Neural cell (in vitro differentiated cells): ENCODE measurements around the gene SMU1. TPM values are rescaled to one million over a fixed set of nuclear protein-coding genes. Genes with fewer than 3 reads are reported as not detected.

Source experiments
- H2AFZ ChIP-seq: fragments of 200-600, 300-800 bp; sonication (generic), shearing (Covaris generic); 2 replicates; pipeline ENCODE4 v1.6.0; 2014; ENCODE audit warnings: low read depth, mild to moderate bottlenecking, antibody characterized with exemption, low read length, moderate library complexity
- H3F3A ChIP-seq: fragments of 200-600 bp; shearing (Covaris generic); 2 replicates; pipeline ENCODE4 v1.6.1; 2016; ENCODE audit warnings: mild to moderate bottlenecking, moderate library complexity, mixed read lengths, antibody characterized with exemption, low read length; ENCODE audit not compliant: insufficient read depth, poor library complexity, severe bottlenecking
- H3K27ac ChIP-seq: fragments of 200-600, 300-800 bp; sonication (generic), shearing (Covaris generic); 2 replicates; pipeline ENCODE4 v1.5.1; 2014; ENCODE audit warnings: mild to moderate bottlenecking, low read length, moderate library complexity
- H3K27me3 ChIP-seq: fragments of 300-800, 200-600 bp; sonication (generic), shearing (Covaris generic); 2 replicates; pipeline ENCODE4 v1.6.0; 2014; ENCODE audit warnings: mild to moderate bottlenecking, low read depth, low read length, moderate library complexity; ENCODE audit not compliant: insufficient read depth
- H3K36me3 ChIP-seq: fragments of 300-800, 200-600 bp; sonication (generic), shearing (Covaris generic); 2 replicates; pipeline ENCODE4 v1.5.1; 2014; ENCODE audit warnings: mild to moderate bottlenecking, antibody characterized with exemption, low read length, moderate library complexity; ENCODE audit not compliant: insufficient read depth
- H3K4me2 ChIP-seq: fragments of 300-800, 200-600 bp; sonication (generic), shearing (Covaris generic); 2 replicates; pipeline ENCODE4 v1.6.0; 2014; ENCODE audit warnings: mild to moderate bottlenecking, low read length
- H3K4me3 ChIP-seq: fragments of 300-800, 200-600 bp; sonication (generic), shearing (Covaris generic); 2 replicates; pipeline ENCODE4 v1.5.1; 2014; ENCODE audit warnings: mild to moderate bottlenecking, low read length, moderate library complexity
- H3K79me2 ChIP-seq: fragments of 200-600 bp; shearing (Covaris generic); replicated peaks from 2 replicates; pipeline ENCODE4 v1.6.0; 2014; ENCODE audit warnings: mild to moderate bottlenecking, low read length, moderate library complexity; ENCODE audit not compliant: insufficient read depth
- H3K9ac ChIP-seq: fragments of 300-800, 200-600 bp; sonication (generic), shearing (Covaris generic); 2 replicates; pipeline ENCODE4 v1.6.1; 2016; ENCODE audit warnings: mild to moderate bottlenecking, low read length, mixed read lengths
- H3K9me2 ChIP-seq: fragments of 200-600 bp; shearing (Covaris generic); 2 replicates; pipeline ENCODE4 v1.6.1; 2016; ENCODE audit warnings: mild to moderate bottlenecking, low read length, mixed read lengths; ENCODE audit not compliant: insufficient read depth
- H3K9me3 ChIP-seq: fragments of 200-600, 300-800 bp; sonication (generic), shearing (Covaris generic); 2 replicates; pipeline ENCODE4 v1.6.1; 2016; ENCODE audit warnings: mild to moderate bottlenecking, mixed run types, low read length, moderate library complexity, mixed read lengths
- H4K20me1 ChIP-seq: fragments of 200-600 bp; shearing (Covaris generic); 2 replicates; pipeline ENCODE4 v1.6.1; 2016; ENCODE audit warnings: mild to moderate bottlenecking, mixed run types; ENCODE audit not compliant: insufficient read depth
- CTCF ChIP-seq: fragments of 450-650 bp; IDR thresholded peaks from 2 replicates; pipeline ENCODE4 v1.5.1; 2014; ENCODE audit warnings: antibody characterized with exemption, mild to moderate bottlenecking, moderate library complexity; ENCODE audit not compliant: poor library complexity, severe bottlenecking
- EP300 ChIP-seq: fragments of 450-650 bp; conservative IDR thresholded peaks from 2 replicates; pipeline ENCODE4 v1.6.1; 2014; ENCODE audit warnings: antibody characterized with exemption, mild to moderate bottlenecking, moderate library complexity; ENCODE audit not compliant: poor library complexity, severe bottlenecking
- EZH2 ChIP-seq: fragments of 200-600, 300-800 bp; shearing (Covaris generic), sonication (generic); IDR thresholded peaks from 2 replicates; pipeline ENCODE4 v1.6.1; 2014; ENCODE audit warnings: antibody characterized with exemption, low read length, borderline replicate concordance, mild to moderate bottlenecking; ENCODE audit not compliant: insufficient read depth, poor library complexity, severe bottlenecking
- MXI1 ChIP-seq: fragments of 450-650 bp; conservative IDR thresholded peaks from 2 replicates; pipeline ENCODE4 v1.6.1; 2014; ENCODE audit warnings: antibody characterized with exemption, mild to moderate bottlenecking; ENCODE audit not compliant: poor library complexity, severe bottlenecking
- POLR2AphosphoS5 ChIP-seq: IDR thresholded peaks from 2 replicates; pipeline ENCODE4 v1.6.1; 2012
- RAD21 ChIP-seq: fragments of 450-650 bp; conservative IDR thresholded peaks from 2 replicates; pipeline ENCODE4 v1.6.1; 2014; ENCODE audit warnings: antibody characterized with exemption, mild to moderate bottlenecking, moderate library complexity
- SMC3 ChIP-seq: fragments of 450-650 bp; conservative IDR thresholded peaks from 2 replicates; pipeline ENCODE4 v1.6.1; 2014; ENCODE audit warnings: antibody characterized with exemption, mild to moderate bottlenecking, moderate library complexity; ENCODE audit not compliant: poor library complexity
- TAF1 ChIP-seq: IDR thresholded peaks from 2 replicates; pipeline ENCODE4 v1.6.1; 2012; ENCODE audit warnings: low read depth
- polyA plus RNA-seq: library from polyadenylated mRNA; depleted of rRNA; stranded (reverse); fragments of >200 nt; gene quantifications from 2 replicates; pipeline ENCODE4 v1.2.3, GENCODE V29; 2014
- TF ChIP-seq, protein P1 (sequence below): IDR thresholded peaks from 2 replicates; pipeline ENCODE4 v1.6.1; 2012; ENCODE audit warnings: borderline replicate concordance

SMU1 gene
- polyA plus RNA-seq, 1 donor from 2014 or later, result 27.4 TPM

- H3K27ac ChIP-seq, result no peak overlapping the region
- H3K4me3 ChIP-seq, result no peak overlapping the region
- H3K9me3 ChIP-seq, result no peaks in the 10 kb centered on the region
- no peaks in the 10 kb centered on the region for H3F3A ChIP-seq
- H3K9ac ChIP-seq, result no peak overlapping the region
- H3K4me2 ChIP-seq, result no peak overlapping the region
- no peaks in the 10 kb centered on the region for H3K27me3 ChIP-seq
- no peaks in the 10 kb centered on the region for H4K20me1 ChIP-seq
- no peaks in the 10 kb centered on the region for H3K36me3 ChIP-seq
- H3K79me2 ChIP-seq, result no peaks in the 10 kb centered on the region
- H3K9me2 ChIP-seq, result no peaks in the 10 kb centered on the region
- TF ChIP-seq MXI1 (no peak), POLR2AphosphoS5 (no peak), SMC3 (no peak), EP300 (no peak), EZH2 (no peak), CTCF (no peak), TAF1 (no peak), RAD21 (no peak)
- TF ChIP-seq, protein P1, sequence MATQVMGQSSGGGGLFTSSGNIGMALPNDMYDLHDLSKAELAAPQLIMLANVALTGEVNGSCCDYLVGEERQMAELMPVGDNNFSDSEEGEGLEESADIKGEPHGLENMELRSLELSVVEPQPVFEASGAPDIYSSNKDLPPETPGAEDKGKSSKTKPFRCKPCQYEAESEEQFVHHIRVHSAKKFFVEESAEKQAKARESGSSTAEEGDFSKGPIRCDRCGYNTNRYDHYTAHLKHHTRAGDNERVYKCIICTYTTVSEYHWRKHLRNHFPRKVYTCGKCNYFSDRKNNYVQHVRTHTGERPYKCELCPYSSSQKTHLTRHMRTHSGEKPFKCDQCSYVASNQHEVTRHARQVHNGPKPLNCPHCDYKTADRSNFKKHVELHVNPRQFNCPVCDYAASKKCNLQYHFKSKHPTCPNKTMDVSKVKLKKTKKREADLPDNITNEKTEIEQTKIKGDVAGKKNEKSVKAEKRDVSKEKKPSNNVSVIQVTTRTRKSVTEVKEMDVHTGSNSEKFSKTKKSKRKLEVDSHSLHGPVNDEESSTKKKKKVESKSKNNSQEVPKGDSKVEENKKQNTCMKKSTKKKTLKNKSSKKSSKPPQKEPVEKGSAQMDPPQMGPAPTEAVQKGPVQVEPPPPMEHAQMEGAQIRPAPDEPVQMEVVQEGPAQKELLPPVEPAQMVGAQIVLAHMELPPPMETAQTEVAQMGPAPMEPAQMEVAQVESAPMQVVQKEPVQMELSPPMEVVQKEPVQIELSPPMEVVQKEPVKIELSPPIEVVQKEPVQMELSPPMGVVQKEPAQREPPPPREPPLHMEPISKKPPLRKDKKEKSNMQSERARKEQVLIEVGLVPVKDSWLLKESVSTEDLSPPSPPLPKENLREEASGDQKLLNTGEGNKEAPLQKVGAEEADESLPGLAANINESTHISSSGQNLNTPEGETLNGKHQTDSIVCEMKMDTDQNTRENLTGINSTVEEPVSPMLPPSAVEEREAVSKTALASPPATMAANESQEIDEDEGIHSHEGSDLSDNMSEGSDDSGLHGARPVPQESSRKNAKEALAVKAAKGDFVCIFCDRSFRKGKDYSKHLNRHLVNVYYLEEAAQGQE, result no peak
- H2AFZ ChIP-seq, result no peak overlapping the region
Measured at GRCh38 chr9:33124751-33125381, 48.4 kb upstream of the SMU1 start.

DNA sequence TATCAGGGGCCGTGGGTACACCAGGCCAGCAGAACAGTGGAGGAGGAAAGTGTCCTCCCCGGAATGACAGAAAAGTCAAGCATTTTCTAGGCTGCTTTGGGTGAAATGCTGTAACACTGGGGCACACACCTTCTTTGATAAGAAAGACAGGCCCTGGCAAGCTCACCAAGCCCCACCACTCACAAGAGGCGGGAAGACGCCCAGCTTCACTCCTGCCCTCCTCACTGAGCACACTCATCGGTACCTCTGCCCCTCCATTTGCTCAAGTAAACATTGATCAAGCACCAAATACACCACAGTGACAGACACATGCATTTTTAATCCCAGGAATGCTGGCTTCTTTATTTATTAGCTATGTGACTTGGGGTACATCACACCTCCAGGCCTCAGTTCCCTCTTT is 47.6 kb upstream of the SMU1 start:
- Histone ChIP-seq H3K9me3 (no peaks in the 10 kb centered on the region), H3K9me2 (no peaks in the 10 kb centered on the region), H3K36me3 (no peaks in the 10 kb centered on the region), H3K4me3 (no peak overlapping the region), H3K27ac (no peak overlapping the region), H3K9ac (no peak overlapping the region), H3K4me2 (no peak overlapping the region), H3K79me2 (no peaks in the 10 kb centered on the region), H2AFZ (no peak overlapping the region), H3K27me3 (no peaks in the 10 kb centered on the region), H4K20me1 (no peaks in the 10 kb centered on the region), H3F3A (no peaks in the 10 kb centered on the region)
- no peak for TF ChIP-seq MXI1
- no peak for TF ChIP-seq RAD21
- TF ChIP-seq, protein P1, result no peak
- no peak for TF ChIP-seq TAF1
- no peak for TF ChIP-seq POLR2AphosphoS5
- no peak for TF ChIP-seq EZH2
- no peak for TF ChIP-seq CTCF
- no peak for TF ChIP-seq SMC3
- TF ChIP-seq EP300, result no peak
